Measurements from ENCODE around the gene ADAMTSL1.

GRCh38 chr9:18683312-18683711 is 209.4 kb downstream of the ADAMTSL1 start:
- no peak for TF ChIP-seq POLR2A (IDR thresholded peaks at IDR 0.05)
- no peak for TF ChIP-seq CTCF (IDR thresholded peaks at IDR 0.05)

All from right lobe of liver (tissue), 4 donors.